ENCODE results near the gene AIM2. TPM values are rescaled to one million over a fixed set of nuclear protein-coding genes. Genes with fewer than 3 reads are reported as not detected.

Gene AIM2
- total RNA-seq, 1 experiment from 2014 or later, result 1.1 TPM

- Mint-ChIP-seq H3K36me3 (ENCODE audit: insufficient read depth in 1 of 3, low read depth in 3 of 3) (no peaks in the 10 kb centered on the region), H3K9me3 (no peaks in the 10 kb centered on the region), H3K27ac (no peak overlapping the region), H3K4me1 (no peaks in the 10 kb centered on the region), H3K4me3 (no peak overlapping the region), H3K27me3 (ENCODE audit: low read depth) (no peaks in the 10 kb centered on the region)
- no peaks in the 10 kb centered on the region for H3K9me3 ChIP-seq (ENCODE audit: control insufficient read depth, low read depth, low read length)
- WGBS (ENCODE audit: extremely low coverage, insufficient read length, low lambda C conversion rate), result no CpG with 5 or more reads among the region's 7 CpGs
- no peak overlapping the region for H3K4me2 ChIP-seq (ENCODE audit: insufficient read depth, insufficient read length, low read length)
- no peak overlapping the region for H3K18ac ChIP-seq (ENCODE audit: insufficient read length, low read depth, low read length)
- H3K23me2 ChIP-seq (ENCODE audit: insufficient read length, low read depth, low read length, poor library complexity, severe bottlenecking), result no peaks in the 10 kb centered on the region
- H3K23ac ChIP-seq (ENCODE audit: insufficient read length, low read depth, low read length), result no peak overlapping the region
- H4K91ac ChIP-seq (ENCODE audit: insufficient read length, low read depth, low read length), result no peak overlapping the region
- H3K4me1 ChIP-seq (ENCODE audit: insufficient read depth, low read length), result no peaks in the 10 kb centered on the region
- no peak overlapping the region for H2BK12ac ChIP-seq (ENCODE audit: insufficient read length, low read depth, low read length)
- no peak overlapping the region for H3T11ph ChIP-seq (ENCODE audit: low read length)
- no peaks in the 10 kb centered on the region for H3K27me3 ChIP-seq (ENCODE audit: insufficient read depth, low read length)
- H3K79me1 ChIP-seq (ENCODE audit: insufficient read depth, low read depth, low read length, poor library complexity, severe bottlenecking), result no peaks in the 10 kb centered on the region
- H4K5ac ChIP-seq (ENCODE audit: insufficient read length, low read depth, low read length), result no peak overlapping the region
- H3K56ac ChIP-seq (ENCODE audit: insufficient read length, low read depth, low read length), result no peak overlapping the region
- H3K4ac ChIP-seq (ENCODE audit: low read depth, low read length), result no peak overlapping the region
- no peaks in the 10 kb centered on the region for H3K79me2 ChIP-seq (ENCODE audit: insufficient read depth, low read length)
- no peak overlapping the region for H2BK15ac ChIP-seq (ENCODE audit: low read depth, low read length)
- no peak overlapping the region for H2BK5ac ChIP-seq (ENCODE audit: insufficient read length, low read length)
- H4K8ac ChIP-seq (replicated peaks; ENCODE audit: insufficient read length, low read depth, low read length), result no peak overlapping the region
- H3K27ac ChIP-seq (ENCODE audit: insufficient read length, low read depth, low read length), result no peak overlapping the region
- H3K9ac ChIP-seq (ENCODE audit: extremely low read depth, insufficient read length, low read length), result no peak overlapping the region
- no peak overlapping the region for H3K14ac ChIP-seq (ENCODE audit: insufficient read depth, low read length)
- no peak for TF ChIP-seq CTCF (conservative IDR thresholded peaks at IDR 0.05)
- no peak overlapping the region for H2AK5ac ChIP-seq (ENCODE audit: insufficient read length, low read length)
- H2BK20ac ChIP-seq (ENCODE audit: low read depth, low read length, poor library complexity, severe bottlenecking), result no peak overlapping the region
- H2BK120ac ChIP-seq (ENCODE audit: low read depth, low read length, poor library complexity, severe bottlenecking), result no peak overlapping the region
- no peaks in the 10 kb centered on the region for H4K20me1 ChIP-seq (ENCODE audit: control insufficient read depth, insufficient read depth, insufficient read length)
- H2AFZ ChIP-seq (ENCODE audit: low read length), result no peak overlapping the region
- no peak for DNase-seq
Observed at GRCh38 chr1:159040893-159041724, 35.5 kb downstream of the AIM2 start.

All from H9 (cell line).